Suprapubic skin (tissue), 4 donors: ENCODE measurements around the gene STX4. TPM values are rescaled to one million over a fixed set of nuclear protein-coding genes. Genes with fewer than 3 reads are reported as not detected.

Experiments used
- DNase-seq, 2 donors: peaks; one replicate each; pipeline ENCODE4 v3.0.0-alpha.2; 2019; ENCODE audit warnings: low spot score in 2 of 2
- H3K27ac ChIP-seq: fragments of 200-600 bp; sonication (generic); one replicate; pipeline ENCODE4 v1.5.1; 2019
- H3K27me3 ChIP-seq: fragments of 200-600 bp; sonication (generic); one replicate; pipeline ENCODE4 v1.5.1; 2019
- H3K36me3 ChIP-seq: fragments of 200-600 bp; sonication (generic); one replicate; pipeline ENCODE4 v1.5.1; 2019
- H3K4me1 ChIP-seq: fragments of 200-600 bp; sonication (generic); one replicate; pipeline ENCODE4 v1.5.1; 2019
- H3K4me3 ChIP-seq: fragments of 200-600 bp; sonication (generic); one replicate; pipeline ENCODE4 v1.5.1; 2019; ENCODE audit warnings: mild to moderate bottlenecking
- H3K9me3 ChIP-seq: fragments of 200-600 bp; sonication (generic); one replicate; pipeline ENCODE4 v1.5.1; 2019
- EP300 ChIP-seq: sonication (generic); formaldehyde crosslinking; IDR thresholded peaks from one replicate; pipeline ENCODE4 v1.6.1; 2017; ENCODE audit warnings: antibody characterized with exemption
- POLR2A ChIP-seq, 2 donors: fragments of 450-650 bp; IDR thresholded peaks; one replicate each; pipeline ENCODE4 v1.6.1; 2017; ENCODE audit warnings: antibody characterized with exemption in 2 of 2, mild to moderate bottlenecking in 2 of 2, moderate library complexity in 2 of 2
- POLR2AphosphoS5 ChIP-seq, 3 donors: sonication (generic); formaldehyde crosslinking; IDR thresholded peaks; one replicate each; pipeline ENCODE4 v1.6.1; 2017; ENCODE audit warnings: antibody characterized with exemption in 3 of 3
- WGBS: methylation state at CpG from one replicate; pipeline ENCODE4 v1.1.5; 2018; 5-methylcytosine and 5-hydroxymethylcytosine counted together
- total RNA-seq, 4 donors: library from RNA; depleted of rRNA; stranded (reverse); fragments of >200 nt; gene quantifications; one replicate each; pipeline ENCODE4 v1.1.0, GENCODE V29; 2016
- TF ChIP-seq, protein P1 (sequence below), 2 donors: fragments of 200-600 bp in 1 of 2; fragments of 450-650 bp in 1 of 2; sonication (generic) in 1 of 2; IDR thresholded peaks; one replicate each; pipeline ENCODE4 v1.5.1; 2016 to 2019; ENCODE audit warnings: antibody characterized with exemption in 2 of 2, mild to moderate bottlenecking in 1 of 2, moderate library complexity in 1 of 2

The STX4 gene
- total RNA-seq, 4 donors from 2014 or later: 32.5 to 118 (median 47.8) TPM

DNA sequence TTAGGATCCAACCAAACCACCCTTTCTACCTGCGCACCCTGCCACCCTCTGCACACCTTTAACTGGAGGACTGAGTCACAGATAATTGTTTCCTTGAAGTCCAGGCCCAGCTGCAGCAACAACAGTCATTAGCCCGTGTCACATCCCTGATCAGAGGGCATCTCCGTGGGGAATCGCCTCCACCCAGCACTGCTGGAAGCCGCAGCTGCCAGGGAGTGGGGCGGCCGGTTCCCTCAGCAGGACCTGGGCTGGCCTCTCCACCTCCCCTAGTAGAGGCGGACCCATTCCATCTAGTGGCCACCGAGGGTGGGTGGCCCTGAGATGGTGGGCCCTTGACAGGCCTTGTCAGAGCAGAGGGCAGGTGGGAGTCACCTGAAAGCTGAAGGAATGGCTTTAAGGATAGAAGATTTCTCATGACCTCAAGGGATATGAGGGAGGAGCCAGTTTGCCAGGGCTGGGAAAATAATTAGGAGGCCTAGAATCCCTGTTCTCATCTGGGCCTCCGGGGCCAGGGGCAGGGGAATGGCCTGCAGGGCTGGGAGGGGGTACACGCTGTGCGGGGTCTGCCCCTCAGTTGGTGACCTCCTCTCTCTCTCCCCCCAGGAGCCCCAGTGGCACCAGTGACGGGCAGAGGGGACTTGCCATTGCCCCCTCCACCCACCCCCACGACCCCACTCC lies 49.1 kb downstream of the STX4 start:
- H3K9me3 ChIP-seq: no peaks in the 10 kb centered on the region
- H3K27ac ChIP-seq: no peak overlapping the region
- WGBS: 73% methylated on average over 11 of the region's 14 CpGs

DNA sequence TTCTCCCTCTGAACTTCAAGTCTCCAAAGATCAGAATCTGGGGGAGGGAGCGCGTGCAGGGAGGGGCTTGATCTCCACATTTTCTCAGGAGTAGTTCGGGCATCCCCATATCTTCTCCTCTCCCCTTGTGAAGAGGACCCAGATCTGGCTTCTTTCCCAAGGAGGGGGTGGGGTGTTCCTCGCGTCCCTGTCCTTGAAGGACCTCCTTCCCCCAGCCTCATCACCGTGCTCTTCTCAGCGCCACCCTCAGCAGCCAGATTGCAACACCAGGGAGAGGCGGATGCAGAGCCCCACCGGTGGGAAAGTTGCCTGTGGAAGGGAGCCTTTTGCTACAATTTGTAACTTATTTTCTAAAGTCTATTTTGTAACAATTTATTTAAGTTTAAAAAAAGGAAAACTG lies 49.7 kb downstream of the STX4 start:
- TF ChIP-seq POLR2AphosphoS5 (IDR thresholded peaks at IDR 0.05) (no peak), POLR2A (IDR thresholded peaks at IDR 0.05) (no peak), EP300 (no peak)
- TF ChIP-seq, protein P1, sequence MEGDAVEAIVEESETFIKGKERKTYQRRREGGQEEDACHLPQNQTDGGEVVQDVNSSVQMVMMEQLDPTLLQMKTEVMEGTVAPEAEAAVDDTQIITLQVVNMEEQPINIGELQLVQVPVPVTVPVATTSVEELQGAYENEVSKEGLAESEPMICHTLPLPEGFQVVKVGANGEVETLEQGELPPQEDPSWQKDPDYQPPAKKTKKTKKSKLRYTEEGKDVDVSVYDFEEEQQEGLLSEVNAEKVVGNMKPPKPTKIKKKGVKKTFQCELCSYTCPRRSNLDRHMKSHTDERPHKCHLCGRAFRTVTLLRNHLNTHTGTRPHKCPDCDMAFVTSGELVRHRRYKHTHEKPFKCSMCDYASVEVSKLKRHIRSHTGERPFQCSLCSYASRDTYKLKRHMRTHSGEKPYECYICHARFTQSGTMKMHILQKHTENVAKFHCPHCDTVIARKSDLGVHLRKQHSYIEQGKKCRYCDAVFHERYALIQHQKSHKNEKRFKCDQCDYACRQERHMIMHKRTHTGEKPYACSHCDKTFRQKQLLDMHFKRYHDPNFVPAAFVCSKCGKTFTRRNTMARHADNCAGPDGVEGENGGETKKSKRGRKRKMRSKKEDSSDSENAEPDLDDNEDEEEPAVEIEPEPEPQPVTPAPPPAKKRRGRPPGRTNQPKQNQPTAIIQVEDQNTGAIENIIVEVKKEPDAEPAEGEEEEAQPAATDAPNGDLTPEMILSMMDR (IDR thresholded peaks at IDR 0.05): no peak
- peaks cover 28% of the 10 kb centered on the region for H3K4me1 ChIP-seq
- no peak for DNase-seq

More for the DNA sequence above, 49.1 kb downstream of the STX4 start:
- Histone ChIP-seq H3K4me3 (no peak overlapping the region), H3K36me3 (peaks cover 78% of the 10 kb centered on the region), H3K4me1 (peaks cover 28% of the 10 kb centered on the region), H3K27me3 (no peaks in the 10 kb centered on the region)
- no peak for DNase-seq
- no peak for TF ChIP-seq POLR2AphosphoS5 (IDR thresholded peaks at IDR 0.05)
- TF ChIP-seq POLR2A (IDR thresholded peaks at IDR 0.05): no peak
- TF ChIP-seq, protein P1 (IDR thresholded peaks at IDR 0.05): no peak
- no peak for TF ChIP-seq EP300

DNA sequence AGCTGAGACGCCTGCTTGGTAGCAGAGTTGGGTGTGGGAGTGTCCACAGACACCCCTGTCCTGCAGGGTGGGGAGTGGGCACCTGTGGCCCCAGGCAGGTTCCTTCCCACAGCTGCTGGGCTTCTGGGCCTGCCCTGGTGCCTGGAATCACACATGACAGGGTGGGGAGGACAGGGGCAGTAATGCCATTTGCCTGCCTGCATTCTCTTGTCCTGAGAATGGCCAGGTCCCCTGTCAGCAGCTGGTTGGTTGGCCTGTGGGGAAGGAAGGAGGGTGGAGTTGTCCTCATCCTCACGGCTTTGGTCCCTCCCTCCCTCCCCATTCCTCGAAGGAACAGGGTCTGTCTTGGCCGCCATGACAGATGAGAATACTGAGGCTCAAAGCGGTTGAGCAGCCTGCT lies 50.2 kb downstream of the STX4 start:
- 95% methylated on average over 2 of the region's 5 CpGs for WGBS
- Histone ChIP-seq H3K4me3 (no peak overlapping the region), H3K36me3 (peaks cover 67% of the 10 kb centered on the region), H3K9me3 (no peaks in the 10 kb centered on the region), H3K4me1 (peaks cover 28% of the 10 kb centered on the region), H3K27me3 (no peaks in the 10 kb centered on the region), H3K27ac (no peak overlapping the region)
- no peak for DNase-seq
- TF ChIP-seq EP300: no peak
- TF ChIP-seq, protein P1 (IDR thresholded peaks at IDR 0.05): no peak
- TF ChIP-seq POLR2A (IDR thresholded peaks at IDR 0.05): no peak
- no peak for TF ChIP-seq POLR2AphosphoS5 (IDR thresholded peaks at IDR 0.05)

More for the DNA sequence above, 49.7 kb downstream of the STX4 start:
- Histone ChIP-seq H3K27me3 (no peaks in the 10 kb centered on the region), H3K27ac (no peak overlapping the region), H3K9me3 (no peaks in the 10 kb centered on the region), H3K4me3 (no peak overlapping the region), H3K36me3 (peaks cover 72% of the 10 kb centered on the region)
- 71% methylated on average over 9 of the region's 9 CpGs for WGBS

DNA sequence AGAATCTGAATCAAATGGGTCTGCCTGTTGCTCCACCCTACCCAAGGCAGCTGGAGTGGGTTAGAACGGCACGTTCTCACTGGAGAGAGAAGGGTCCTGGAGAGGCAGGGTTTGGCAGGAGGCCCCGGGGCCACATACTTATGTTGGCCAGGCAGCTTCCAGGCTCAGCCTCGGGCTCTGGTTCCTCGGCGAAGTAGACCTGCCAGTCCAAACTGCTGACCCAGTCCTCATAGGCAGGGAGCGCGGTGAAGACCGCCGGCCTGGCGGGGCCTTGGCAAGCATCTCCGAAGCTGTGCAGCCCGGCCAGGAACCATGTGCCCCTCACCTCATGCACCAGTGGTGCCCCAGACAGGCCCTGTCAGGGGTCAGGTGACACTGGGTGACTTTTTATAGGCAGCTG lies 50.6 kb downstream of the STX4 start:
- Histone ChIP-seq H3K36me3 (peaks cover 65% of the 10 kb centered on the region), H3K9me3 (no peaks in the 10 kb centered on the region), H3K4me3 (no peak overlapping the region), H3K4me1 (peaks cover 28% of the 10 kb centered on the region), H3K27me3 (no peaks in the 10 kb centered on the region), H3K27ac (no peak overlapping the region)
- TF ChIP-seq, protein P1 (IDR thresholded peaks at IDR 0.05): no peak
- no peak for TF ChIP-seq POLR2A (IDR thresholded peaks at IDR 0.05)
- no peak for TF ChIP-seq POLR2AphosphoS5 (IDR thresholded peaks at IDR 0.05)
- no peak for TF ChIP-seq EP300
- no peak for DNase-seq
- WGBS: 89% methylated on average over 11 of the region's 13 CpGs

DNA sequence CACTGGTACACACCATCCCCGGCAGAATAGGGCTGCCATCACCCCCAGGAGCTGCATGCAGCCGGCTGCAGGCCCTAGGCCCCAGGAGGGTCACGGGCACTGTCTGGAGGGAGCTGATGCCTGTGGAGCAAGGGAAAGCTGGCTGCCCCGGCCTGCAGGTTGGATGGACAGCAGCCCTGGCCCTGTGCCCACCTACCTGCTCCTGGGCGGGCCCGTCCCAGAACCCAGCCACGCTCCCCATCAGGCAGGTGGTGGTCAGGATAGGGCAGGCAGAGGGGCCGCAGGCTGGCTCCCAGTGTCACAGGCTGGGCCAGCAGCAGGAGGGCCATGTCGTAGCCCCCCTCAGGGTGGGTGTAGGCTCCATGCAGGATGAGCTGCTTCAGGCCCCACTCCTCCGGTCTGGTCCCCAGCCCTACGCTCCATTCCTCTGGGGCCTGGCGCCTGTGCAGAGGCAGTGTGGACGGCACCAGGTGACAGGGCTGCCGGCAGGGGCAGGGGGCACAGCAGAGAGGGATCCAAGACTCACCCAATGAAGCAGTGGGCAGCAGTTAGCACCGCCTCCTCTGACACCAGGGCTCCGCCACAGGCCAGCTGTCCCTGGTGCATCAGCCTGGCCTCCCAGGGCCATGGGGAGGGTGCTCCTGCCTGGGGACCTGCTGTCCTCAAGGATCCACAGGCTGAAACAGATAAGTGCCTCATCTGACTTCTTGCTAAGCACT lies 51.4 kb downstream of the STX4 start:
- H3K27me3 ChIP-seq: no peaks in the 10 kb centered on the region
- TF ChIP-seq, protein P1 (IDR thresholded peaks at IDR 0.05): no peak
- TF ChIP-seq POLR2A (IDR thresholded peaks at IDR 0.05): no peak
- TF ChIP-seq EP300: no peak
- H3K4me1 ChIP-seq: peaks cover 25% of the 10 kb centered on the region
- no peak overlapping the region for H3K27ac ChIP-seq
- peaks cover 61% of the 10 kb centered on the region for H3K36me3 ChIP-seq
- no peaks in the 10 kb centered on the region for H3K9me3 ChIP-seq
- H3K4me3 ChIP-seq: no peak overlapping the region
- WGBS: 73% methylated on average over 4 of the region's 16 CpGs
- DNase-seq: no peak
